Lung (tissue), 12 donors: Measurements from ENCODE around the gene ADAMTS1. TPM values are rescaled to one million over a fixed set of nuclear protein-coding genes. Genes with fewer than 3 reads are reported as not detected.

Experiments used
- ATAC-seq: fragments of 200-7000 bp; cut with Tn5 transposase; one replicate; pipeline ENCODE4 v1.9.1; 2020; ENCODE audit warnings: moderate number of reproducible peaks; ENCODE audit not compliant: insufficient read depth, low FRiP score
- DNase-seq, 3 donors: peaks; one replicate each; pipeline ENCODE4 v3.0.0-alpha.2; 2013 to 2017
- H3K27ac ChIP-seq, 2 donors: one replicate each; pipeline ENCODE4 v1.5.1; 2013; ENCODE audit warnings: mild to moderate bottlenecking in 2 of 2, moderate library complexity in 2 of 2, control low read depth in 1 of 2, inconsistent platforms in 1 of 2, low read depth in 1 of 2, low read length in 1 of 2
- H3K27me3 ChIP-seq, 3 donors: one replicate each; pipeline ENCODE4 v1.5.1; 2013; ENCODE audit warnings: low read length in 2 of 3; ENCODE audit not compliant: control insufficient read depth in 3 of 3, insufficient read depth in 3 of 3
- H3K36me3 ChIP-seq, 4 donors: one replicate each; pipeline ENCODE4 v1.5.1; 2013; ENCODE audit warnings: low read length in 4 of 4, mild to moderate bottlenecking in 1 of 4, moderate library complexity in 1 of 4; ENCODE audit not compliant: control insufficient read depth in 4 of 4, insufficient read depth in 4 of 4
- H3K4me1 ChIP-seq, 5 donors: one replicate each; pipeline ENCODE4 v1.5.1; 2013; ENCODE audit warnings: low read length in 5 of 5, mild to moderate bottlenecking in 2 of 5, moderate library complexity in 1 of 5; ENCODE audit not compliant: control insufficient read depth in 5 of 5, insufficient read depth in 5 of 5
- H3K4me3 ChIP-seq: one replicate; pipeline ENCODE4 v1.5.1; 2013; ENCODE audit warnings: mild to moderate bottlenecking, control low read depth, moderate library complexity
- H3K9ac ChIP-seq, 2 donors: one replicate each; pipeline ENCODE4 v1.5.1; 2013; ENCODE audit warnings: low read length in 2 of 2, control low read depth in 1 of 2; ENCODE audit not compliant: insufficient read depth in 1 of 2
- H3K9me3 ChIP-seq, 4 donors: one replicate each; pipeline ENCODE4 v1.5.1; 2013; ENCODE audit warnings: low read length in 3 of 4, mild to moderate bottlenecking in 1 of 4, moderate library complexity in 1 of 4; ENCODE audit not compliant: control insufficient read depth in 4 of 4, insufficient read depth in 3 of 4
- WGBS, 2 donors: extraction: QIAGEN DNeasy Blood & Tissue Kit; methylation state at CpG; one replicate each; pipeline ENCODE4 v1.1.7; 2013; 5-methylcytosine and 5-hydroxymethylcytosine counted together
- polyA plus RNA-seq, 2 donors: library from polyadenylated mRNA; stranded (reverse); fragments of 200-250 nt; gene quantifications; one replicate each; pipeline ENCODE4 v1.2.1, GENCODE V29; 2013
- total RNA-seq, 2 donors: library from RNA; depleted of rRNA in 1 of 2; stranded (reverse); fragments of >200 nt in 1 of 2; gene quantifications; one replicate each; pipeline ENCODE4 v1.2.1, GENCODE V29; 2014 to 2021
- TF ChIP-seq, protein P1 (sequence below): IDR thresholded peaks from 2 replicates; pipeline ENCODE4 v1.5.1; 2012; ENCODE audit warnings: mild to moderate bottlenecking; ENCODE audit errors: control extremely low read depth, extremely low read depth
- donor health status: control.
- donor health status: control.
- donor health status: Bipolar disorder and iron deficiency.
- donor health status: healthy.
- donor health status: DM: yes; HTN: yes; CAD: no.

Gene ADAMTS1
- total and polyA plus RNA-seq, 4 donors: 15.3 to 165 (median 84.4) TPM

DNA sequence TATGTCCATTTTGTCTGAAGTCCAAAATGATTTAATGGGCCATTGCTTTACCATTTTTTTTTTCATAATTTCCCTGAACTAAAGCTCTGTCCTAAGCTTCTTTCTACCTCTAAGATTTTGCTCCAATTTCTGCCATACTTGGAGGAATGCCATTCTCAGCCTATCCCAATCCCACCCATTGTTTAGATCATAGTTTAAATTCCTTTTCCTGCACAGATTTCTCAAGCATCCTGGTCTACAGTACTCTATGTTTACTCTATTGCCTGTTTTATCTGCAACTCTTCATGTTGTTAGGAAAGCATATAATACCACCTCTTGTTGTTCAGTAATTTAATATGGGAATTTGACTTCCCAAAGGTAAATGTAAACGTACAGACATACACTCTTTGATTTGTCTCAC lies 30.8 kb downstream of the ADAMTS1 start:
- no peak overlapping the region for H3K4me3 ChIP-seq
- no peaks in the 10 kb centered on the region for H3K9me3 ChIP-seq
- DNase-seq (no peak), ATAC-seq (no peak)
- no peaks in the 10 kb centered on the region for H3K36me3 ChIP-seq
- H3K9ac ChIP-seq: no peak overlapping the region
- H3K27ac ChIP-seq: no peak overlapping the region
- H3K4me1 ChIP-seq: peaks cover 0 to 5% (median 0%) of the 10 kb centered on the region in 5 donors
- 3 to 16% methylated on average over 1 of the region's 1 CpG for WGBS, 2 donors
- H3K27me3 ChIP-seq: no peaks in the 10 kb centered on the region
- TF ChIP-seq, protein P1, sequence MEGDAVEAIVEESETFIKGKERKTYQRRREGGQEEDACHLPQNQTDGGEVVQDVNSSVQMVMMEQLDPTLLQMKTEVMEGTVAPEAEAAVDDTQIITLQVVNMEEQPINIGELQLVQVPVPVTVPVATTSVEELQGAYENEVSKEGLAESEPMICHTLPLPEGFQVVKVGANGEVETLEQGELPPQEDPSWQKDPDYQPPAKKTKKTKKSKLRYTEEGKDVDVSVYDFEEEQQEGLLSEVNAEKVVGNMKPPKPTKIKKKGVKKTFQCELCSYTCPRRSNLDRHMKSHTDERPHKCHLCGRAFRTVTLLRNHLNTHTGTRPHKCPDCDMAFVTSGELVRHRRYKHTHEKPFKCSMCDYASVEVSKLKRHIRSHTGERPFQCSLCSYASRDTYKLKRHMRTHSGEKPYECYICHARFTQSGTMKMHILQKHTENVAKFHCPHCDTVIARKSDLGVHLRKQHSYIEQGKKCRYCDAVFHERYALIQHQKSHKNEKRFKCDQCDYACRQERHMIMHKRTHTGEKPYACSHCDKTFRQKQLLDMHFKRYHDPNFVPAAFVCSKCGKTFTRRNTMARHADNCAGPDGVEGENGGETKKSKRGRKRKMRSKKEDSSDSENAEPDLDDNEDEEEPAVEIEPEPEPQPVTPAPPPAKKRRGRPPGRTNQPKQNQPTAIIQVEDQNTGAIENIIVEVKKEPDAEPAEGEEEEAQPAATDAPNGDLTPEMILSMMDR: no peak

DNA sequence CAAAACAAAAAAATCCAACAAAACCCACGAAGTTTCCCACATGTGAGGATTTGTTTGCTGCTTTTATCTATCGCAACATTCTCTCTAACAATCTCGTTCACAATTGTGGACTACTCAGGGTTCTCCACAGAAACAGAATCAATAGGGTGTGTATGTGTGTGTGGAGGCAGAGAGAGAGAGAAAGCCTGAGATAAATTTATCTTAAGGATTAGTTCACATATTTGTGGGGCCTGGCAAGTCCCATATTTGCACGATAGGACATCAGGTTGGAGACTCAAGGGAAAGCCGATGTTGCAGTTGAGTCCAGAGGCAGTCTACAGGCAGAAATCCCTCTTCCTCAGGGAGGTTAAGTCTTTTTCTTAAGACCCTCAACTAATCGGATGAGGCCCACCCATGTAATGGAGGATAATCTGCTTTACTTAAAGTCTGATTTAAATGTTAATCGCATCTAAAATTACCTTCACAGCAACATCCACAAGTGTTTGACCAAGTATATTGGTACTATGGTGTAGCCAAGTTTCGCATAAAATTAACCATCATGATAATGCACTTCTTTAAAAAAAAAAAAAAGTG lies 31.7 kb downstream of the ADAMTS1 start:
- TF ChIP-seq, protein P1: no peak
- Histone ChIP-seq H3K4me1 (peaks cover 0 to 5% (median 0%) of the 10 kb centered on the region in 5 donors), H3K9me3 (no peaks in the 10 kb centered on the region), H3K9ac (no peak overlapping the region), H3K36me3 (no peaks in the 10 kb centered on the region), H3K27ac (no peak overlapping the region), H3K4me3 (no peak overlapping the region), H3K27me3 (no peaks in the 10 kb centered on the region)
- WGBS, 2 donors: 75 to 77% methylated on average over 8 of the region's 8 CpGs
- ATAC-seq (no peak), DNase-seq (no peak)

- no peaks in the 10 kb centered on the region for H3K9me3 ChIP-seq
- no peak for DNase-seq
- no peak overlapping the region for H3K9ac ChIP-seq
- ATAC-seq: no peak
- 74% methylated on average over 1 of the region's 1 CpG for WGBS, 2 donors
- H3K36me3 ChIP-seq: no peaks in the 10 kb centered on the region
- H3K4me1 ChIP-seq: peaks cover 0 to 5% (median 0%) of the 10 kb centered on the region in 5 donors
- H3K27me3 ChIP-seq: no peaks in the 10 kb centered on the region
- TF ChIP-seq, protein P1: no peak
- H3K4me3 ChIP-seq: no peak overlapping the region
- no peak overlapping the region for H3K27ac ChIP-seq
These were observed 33.0 kb downstream of the ADAMTS1 start for GRCh38 chr21:26812173-26812572.

DNA sequence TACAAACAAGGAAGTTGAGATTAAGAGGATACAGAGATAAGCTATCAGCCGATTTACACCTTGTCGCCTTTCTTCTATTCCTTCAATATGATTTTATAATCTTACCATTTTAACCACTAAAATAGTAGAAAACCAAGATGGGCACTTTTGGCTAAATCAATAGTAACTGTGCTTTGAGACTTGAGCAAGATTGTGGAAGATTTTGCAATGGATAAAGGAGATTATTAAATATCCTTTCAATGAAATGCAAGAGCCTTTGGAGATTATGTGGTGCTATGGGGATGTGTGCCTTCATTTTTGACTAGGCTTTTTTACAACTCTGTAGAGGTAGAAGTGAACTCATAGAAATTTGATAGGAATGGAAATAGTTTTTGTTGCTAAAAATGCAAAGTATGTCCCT lies 33.7 kb downstream of the ADAMTS1 start:
- Histone ChIP-seq H3K4me1 (peaks cover 0 to 5% (median 0%) of the 10 kb centered on the region in 5 donors), H3K27ac (no peak overlapping the region), H3K27me3 (no peaks in the 10 kb centered on the region), H3K4me3 (no peak overlapping the region), H3K9me3 (no peaks in the 10 kb centered on the region), H3K36me3 (no peaks in the 10 kb centered on the region), H3K9ac (no peak overlapping the region)
- DNase-seq (no peak), ATAC-seq (no peak)
- TF ChIP-seq, protein P1: no peak
- WGBS, 2 donors: 75 to 81% methylated on average over 2 of the region's 2 CpGs
